ENCODE results near the gene MCUR1.

DNA sequence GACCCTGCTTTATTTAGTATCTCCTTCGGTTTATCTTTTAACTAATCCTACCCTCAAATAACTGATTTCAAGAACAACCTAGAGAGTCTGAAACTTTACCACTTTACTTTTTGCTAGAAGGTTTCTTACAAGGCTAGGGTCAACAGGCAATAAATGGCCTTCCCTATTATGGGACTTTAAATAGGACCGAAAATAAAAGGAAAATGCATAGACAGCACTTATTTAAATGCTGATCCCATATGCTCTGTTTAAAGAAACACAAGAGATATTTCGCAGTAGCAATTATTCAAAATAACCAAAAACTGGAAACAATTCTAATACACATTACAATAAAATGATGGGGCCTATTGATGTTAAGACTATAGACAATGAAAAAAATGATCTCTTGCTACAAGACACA, 13.7 kb downstream of the MCUR1 start:
- TF ChIP-seq BHLHE40 (IDR thresholded peaks at IDR 0.05; ENCODE audit: borderline replicate concordance): no peak
- TF ChIP-seq SP1 (IDR thresholded peaks at IDR 0.05): no peak
- TF ChIP-seq FOXA1 (IDR thresholded peaks at IDR 0.05): no peak
- TF ChIP-seq FOXK2 (IDR thresholded peaks at IDR 0.05): no peak
- TF ChIP-seq SUZ12 (IDR thresholded peaks at IDR 0.05): no peak
- no peak for TF ChIP-seq FOXM1 (IDR thresholded peaks at IDR 0.05; ENCODE audit: borderline replicate concordance)
- TF ChIP-seq, protein P1, sequence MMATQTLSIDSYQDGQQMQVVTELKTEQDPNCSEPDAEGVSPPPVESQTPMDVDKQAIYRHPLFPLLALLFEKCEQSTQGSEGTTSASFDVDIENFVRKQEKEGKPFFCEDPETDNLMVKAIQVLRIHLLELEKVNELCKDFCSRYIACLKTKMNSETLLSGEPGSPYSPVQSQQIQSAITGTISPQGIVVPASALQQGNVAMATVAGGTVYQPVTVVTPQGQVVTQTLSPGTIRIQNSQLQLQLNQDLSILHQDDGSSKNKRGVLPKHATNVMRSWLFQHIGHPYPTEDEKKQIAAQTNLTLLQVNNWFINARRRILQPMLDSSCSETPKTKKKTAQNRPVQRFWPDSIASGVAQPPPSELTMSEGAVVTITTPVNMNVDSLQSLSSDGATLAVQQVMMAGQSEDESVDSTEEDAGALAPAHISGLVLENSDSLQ (IDR thresholded peaks at IDR 0.05): no peak
- no peak for TF ChIP-seq NFRKB (IDR thresholded peaks at IDR 0.05)
- TF ChIP-seq CTBP1 (IDR thresholded peaks at IDR 0.05; ENCODE audit: borderline replicate concordance): no peak
